HepG2 (cell line): Measurements from ENCODE around the gene LIMS2. TPM values are rescaled to one million over a fixed set of nuclear protein-coding genes. Genes with fewer than 3 reads are reported as not detected.

ENCODE experiments used
- HDAC6 ChIP-seq: fragments of 200-600 bp; sonication (generic); IDR thresholded peaks from 2 replicates; pipeline ENCODE4 v1.7.0; 2017; ENCODE audit warnings: mild to moderate bottlenecking, antibody characterized with exemption, low read length, low read depth
- HES4 ChIP-seq: sonication (generic); formaldehyde crosslinking; IDR thresholded peaks from 2 replicates; pipeline ENCODE4 v1.9.0; 2021; ENCODE audit warnings: mild to moderate bottlenecking, missing genetic modification reagents, borderline replicate concordance
- HMGXB4 ChIP-seq, 2 experiments: sonication (generic) in 1 of 2; formaldehyde crosslinking in 1 of 2; IDR thresholded peaks; 2 replicates each; pipeline versions ENCODE4 v1.4.0 to v1.6.1; 2018 to 2020; ENCODE audit warnings: missing genetic modification reagents in 2 of 2, borderline replicate concordance in 1 of 2, low read depth in 1 of 2, mild to moderate bottlenecking in 1 of 2, missing biosample characterization in 1 of 2
- MXD1 ChIP-seq: sonication (generic); formaldehyde crosslinking; IDR thresholded peaks from 2 replicates; pipeline ENCODE4 v1.4.0; 2020; ENCODE audit warnings: mild to moderate bottlenecking, missing genetic modification reagents
- NR0B2 ChIP-seq: sonication (generic); formaldehyde crosslinking; IDR thresholded peaks from 2 replicates; pipeline ENCODE4 v1.4.0; 2020; ENCODE audit warnings: mild to moderate bottlenecking, missing genetic modification reagents
- SNAPC4 ChIP-seq: sonication (generic); formaldehyde crosslinking; IDR thresholded peaks from 2 replicates; pipeline ENCODE4 v1.4.0; 2020; ENCODE audit warnings: mild to moderate bottlenecking, missing genetic modification reagents
- SOX6 ChIP-seq, 2 experiments: fragments of 450-650 bp in 1 of 2; sonication (generic) in 1 of 2; formaldehyde crosslinking in 1 of 2; IDR thresholded peaks; 2 replicates each; pipeline versions ENCODE4 v1.4.0 to v1.6.1; 2017 to 2020; ENCODE audit warnings: antibody characterized with exemption in 1 of 2, mild to moderate bottlenecking in 1 of 2, missing genetic modification reagents in 1 of 2
- TFDP1 ChIP-seq: IDR thresholded peaks from 2 replicates; pipeline ENCODE4 v1.6.1; 2016; ENCODE audit warnings: missing compliant biosample characterization, missing genetic modification reagents, borderline replicate concordance
- ZBTB38 ChIP-seq: sonication (generic); formaldehyde crosslinking; IDR thresholded peaks from 2 replicates; pipeline ENCODE4 v1.5.1; 2020; ENCODE audit warnings: mild to moderate bottlenecking, missing genetic modification reagents
- ZNF646 ChIP-seq: sonication (generic); formaldehyde crosslinking; IDR thresholded peaks from 2 replicates; pipeline ENCODE4 v1.9.0; 2021; ENCODE audit warnings: mild to moderate bottlenecking, missing genetic modification reagents
- polyA plus RNA-seq, 8 experiments: library from polyadenylated mRNA; depleted of rRNA in 3 of 8; stranded (reverse) in 7 of 8; unstranded in 1 of 8; fragments of >200 nt; fragmentation: Illumina TruSeq in 4 of 8; extraction: Trizol in 4 of 8; gene quantifications; 2 replicates each; pipeline versions ENCODE4 v1.2.1 to v1.2.3, GENCODE V29; 2011 to 2016; ENCODE audit warnings: low read depth in 4 of 8, missing spikeins in 1 of 8, mixed read lengths in 1 of 8; ENCODE audit not compliant: insufficient read depth in 1 of 8
- total RNA-seq, 5 experiments: library from RNA; depleted of rRNA; stranded (reverse); fragments of >200 nt; fragmentation: Illumina TruSeq; extraction: Trizol; gene quantifications; 2 replicates each; pipeline ENCODE4 v1.2.3, GENCODE V29; 2016; ENCODE audit warnings: low read depth in 1 of 5

LIMS2 gene
- total and polyA plus RNA-seq, 2 of the 13 experiments (the other 11 are each of a cell fraction or from before 2014, with no cell fraction given) = 1.0 to 1.9 TPM

- 0 out of 2 replicates have a peak, but pooled peaks have one; percentile 36 for TF ChIP-seq SNAPC4
- TF ChIP-seq HES4 = 0 out of 2 replicates have a peak, but pooled peaks have one; percentile 72
- TF ChIP-seq NR0B2 = 0 out of 2 replicates have a peak, but pooled peaks have one; percentile 45
- 0 out of 4 replicates have a peak, but pooled peaks of 1 of the 2 experiments have one; percentile 24 for TF ChIP-seq HMGXB4 (CRISPR knock-in tag; IDR thresholded peaks at IDR 0.05; ENCODE audit: borderline replicate concordance in 1 of 2, low read depth in 1 of 2)
- no peak for TF ChIP-seq SOX6 (IDR thresholded peaks at IDR 0.05)
- peak; percentile 52 for TF ChIP-seq SOX6 (CRISPR knock-in tag; IDR thresholded peaks at IDR 0.05)
- peak; percentile 72; the same call in 1 of the 2 replicates for TF ChIP-seq TFDP1 (CRISPR knock-in tag)
- 0 out of 2 replicates have a peak, but pooled peaks have one; percentile 20 for TF ChIP-seq ZNF646 (CRISPR knock-in tag)
- TF ChIP-seq HDAC6 = no peak
- TF ChIP-seq ZBTB38 (CRISPR knock-in tag) = 0 out of 2 replicates have a peak, but pooled peaks have one; percentile 22
- peak; percentile 53; the same call in 1 of the 2 replicates for TF ChIP-seq MXD1 (CRISPR knock-in tag)
Measured at GRCh38 chr2:127651971-127652550, 23.3 kb downstream of the LIMS2 start (continued).
